Ishikawa (cell line): ENCODE data around the gene SSTR5.

Experiments
- CEBPB ChIP-seq: IDR thresholded peaks from 2 replicates; pipeline ENCODE4 v1.6.1; 2012
- CREB1 ChIP-seq: IDR thresholded peaks from 2 replicates; pipeline ENCODE4 v1.6.1; 2012; ENCODE audit warnings: low read depth
- EGR1 ChIP-seq: IDR thresholded peaks from 2 replicates; pipeline ENCODE4 v1.6.1; 2012
- EP300 ChIP-seq: IDR thresholded peaks from 2 replicates; pipeline ENCODE4 v1.6.1; 2012; ENCODE audit warnings: borderline replicate concordance
- FOXM1 ChIP-seq: IDR thresholded peaks from 2 replicates; pipeline ENCODE4 v1.6.1; 2012; ENCODE audit warnings: low read depth, borderline replicate concordance
- NFIC ChIP-seq: IDR thresholded peaks from 2 replicates; pipeline ENCODE4 v1.6.1; 2012
- RAD21 ChIP-seq: IDR thresholded peaks from 2 replicates; pipeline ENCODE4 v1.6.1; 2012; ENCODE audit warnings: low read depth
- TAF1 ChIP-seq: IDR thresholded peaks from 2 replicates; pipeline ENCODE4 v1.6.1; 2012; ENCODE audit warnings: low read depth, mild to moderate bottlenecking
- TCF12 ChIP-seq: IDR thresholded peaks from 2 replicates; pipeline ENCODE4 v1.6.1; 2012; ENCODE audit warnings: low read depth
- TEAD4 ChIP-seq: IDR thresholded peaks from 2 replicates; pipeline ENCODE4 v1.6.1; 2012
- YY1 ChIP-seq: IDR thresholded peaks from 2 replicates; pipeline ENCODE4 v1.6.1; 2012; ENCODE audit warnings: low read depth
- ZBTB7A ChIP-seq: IDR thresholded peaks from 2 replicates; pipeline ENCODE4 v1.6.1; 2012; ENCODE audit warnings: low read depth
- TF ChIP-seq, protein P1 (sequence below): IDR thresholded peaks from 2 replicates; pipeline ENCODE4 v1.6.1; 2012; ENCODE audit warnings: low read depth, mild to moderate bottlenecking
- TF ChIP-seq, protein P2 (sequence below): IDR thresholded peaks from 2 replicates; pipeline ENCODE4 v1.6.1; 2012
- TF ChIP-seq, protein P3 (sequence below): IDR thresholded peaks from 2 replicates; pipeline ENCODE4 v1.6.1; 2012

SSTR5 gene

DNA sequence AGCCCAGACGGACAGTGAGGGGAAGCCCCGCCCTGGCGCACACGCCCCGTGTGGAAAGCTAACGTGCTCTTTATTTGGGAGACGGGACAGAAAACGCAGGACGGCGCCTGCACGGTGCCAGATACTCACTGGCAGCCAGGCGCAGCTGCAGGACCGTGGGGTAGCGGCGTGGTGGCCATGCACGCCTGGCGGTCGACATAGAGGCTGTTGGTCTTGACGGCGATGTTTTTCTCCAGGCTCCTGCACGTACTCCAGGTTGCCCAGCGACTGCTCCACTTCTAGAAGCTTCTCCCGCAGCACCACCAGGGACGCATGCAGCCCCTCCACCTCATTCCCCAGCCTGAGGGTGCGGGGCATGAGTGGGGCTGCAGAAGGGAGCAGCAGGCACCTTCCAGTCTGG is 28.6 kb downstream of the SSTR5 start:
- TF ChIP-seq, protein P1, sequence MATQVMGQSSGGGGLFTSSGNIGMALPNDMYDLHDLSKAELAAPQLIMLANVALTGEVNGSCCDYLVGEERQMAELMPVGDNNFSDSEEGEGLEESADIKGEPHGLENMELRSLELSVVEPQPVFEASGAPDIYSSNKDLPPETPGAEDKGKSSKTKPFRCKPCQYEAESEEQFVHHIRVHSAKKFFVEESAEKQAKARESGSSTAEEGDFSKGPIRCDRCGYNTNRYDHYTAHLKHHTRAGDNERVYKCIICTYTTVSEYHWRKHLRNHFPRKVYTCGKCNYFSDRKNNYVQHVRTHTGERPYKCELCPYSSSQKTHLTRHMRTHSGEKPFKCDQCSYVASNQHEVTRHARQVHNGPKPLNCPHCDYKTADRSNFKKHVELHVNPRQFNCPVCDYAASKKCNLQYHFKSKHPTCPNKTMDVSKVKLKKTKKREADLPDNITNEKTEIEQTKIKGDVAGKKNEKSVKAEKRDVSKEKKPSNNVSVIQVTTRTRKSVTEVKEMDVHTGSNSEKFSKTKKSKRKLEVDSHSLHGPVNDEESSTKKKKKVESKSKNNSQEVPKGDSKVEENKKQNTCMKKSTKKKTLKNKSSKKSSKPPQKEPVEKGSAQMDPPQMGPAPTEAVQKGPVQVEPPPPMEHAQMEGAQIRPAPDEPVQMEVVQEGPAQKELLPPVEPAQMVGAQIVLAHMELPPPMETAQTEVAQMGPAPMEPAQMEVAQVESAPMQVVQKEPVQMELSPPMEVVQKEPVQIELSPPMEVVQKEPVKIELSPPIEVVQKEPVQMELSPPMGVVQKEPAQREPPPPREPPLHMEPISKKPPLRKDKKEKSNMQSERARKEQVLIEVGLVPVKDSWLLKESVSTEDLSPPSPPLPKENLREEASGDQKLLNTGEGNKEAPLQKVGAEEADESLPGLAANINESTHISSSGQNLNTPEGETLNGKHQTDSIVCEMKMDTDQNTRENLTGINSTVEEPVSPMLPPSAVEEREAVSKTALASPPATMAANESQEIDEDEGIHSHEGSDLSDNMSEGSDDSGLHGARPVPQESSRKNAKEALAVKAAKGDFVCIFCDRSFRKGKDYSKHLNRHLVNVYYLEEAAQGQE, result no peak
- TF ChIP-seq EP300, result no peak
- TF ChIP-seq FOXM1, result no peak
- no peak for TF ChIP-seq YY1
- no peak for TF ChIP-seq CEBPB

DNA sequence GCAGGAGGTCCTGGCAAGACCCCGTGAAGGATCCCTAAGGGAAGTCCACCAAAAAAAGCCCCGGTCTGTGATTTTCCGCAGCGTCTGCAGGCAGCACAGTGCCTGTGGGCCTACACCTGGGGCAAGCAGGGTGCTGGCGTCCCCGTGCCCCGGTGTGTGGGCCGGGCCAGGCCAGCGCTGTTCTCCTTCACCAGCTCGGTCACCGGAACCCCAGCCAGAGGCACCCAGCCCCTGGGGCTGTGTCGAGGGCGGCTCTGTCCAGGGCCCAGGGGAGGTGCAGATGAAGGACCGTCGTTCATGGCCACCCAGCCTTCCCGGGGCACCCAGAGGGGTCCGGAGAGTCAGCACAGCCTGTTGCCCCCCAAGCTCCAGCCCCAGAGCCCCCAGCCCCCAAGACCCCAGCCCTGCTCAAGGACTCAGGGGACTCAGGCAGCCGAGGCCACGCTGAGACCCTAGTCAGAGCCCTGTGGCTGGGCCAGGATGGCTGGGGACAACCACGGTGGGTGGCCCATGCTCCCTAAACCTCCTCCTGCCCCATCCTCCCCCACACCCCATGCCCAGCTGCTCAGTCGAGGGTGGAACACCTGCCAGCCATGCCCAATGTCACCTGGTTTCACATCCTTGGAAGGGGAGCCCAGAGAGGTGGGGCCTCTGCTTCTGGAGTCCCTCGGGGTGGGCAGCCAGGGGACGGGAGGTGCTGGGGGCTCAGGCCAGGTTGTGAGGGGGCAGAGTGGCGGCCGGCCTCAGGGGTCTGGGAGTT is 29.2 kb downstream of the SSTR5 start:
- TF ChIP-seq CREB1 (no peak), RAD21 (no peak), CEBPB (no peak), ZBTB7A (no peak), FOXM1 (no peak), TEAD4 (no peak), TCF12 (no peak), NFIC (no peak), TAF1 (no peak)
- TF ChIP-seq, protein P1, result no peak
- TF ChIP-seq, protein P2, sequence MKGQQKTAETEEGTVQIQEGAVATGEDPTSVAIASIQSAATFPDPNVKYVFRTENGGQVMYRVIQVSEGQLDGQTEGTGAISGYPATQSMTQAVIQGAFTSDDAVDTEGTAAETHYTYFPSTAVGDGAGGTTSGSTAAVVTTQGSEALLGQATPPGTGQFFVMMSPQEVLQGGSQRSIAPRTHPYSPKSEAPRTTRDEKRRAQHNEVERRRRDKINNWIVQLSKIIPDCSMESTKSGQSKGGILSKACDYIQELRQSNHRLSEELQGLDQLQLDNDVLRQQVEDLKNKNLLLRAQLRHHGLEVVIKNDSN, result no peak

DNA sequence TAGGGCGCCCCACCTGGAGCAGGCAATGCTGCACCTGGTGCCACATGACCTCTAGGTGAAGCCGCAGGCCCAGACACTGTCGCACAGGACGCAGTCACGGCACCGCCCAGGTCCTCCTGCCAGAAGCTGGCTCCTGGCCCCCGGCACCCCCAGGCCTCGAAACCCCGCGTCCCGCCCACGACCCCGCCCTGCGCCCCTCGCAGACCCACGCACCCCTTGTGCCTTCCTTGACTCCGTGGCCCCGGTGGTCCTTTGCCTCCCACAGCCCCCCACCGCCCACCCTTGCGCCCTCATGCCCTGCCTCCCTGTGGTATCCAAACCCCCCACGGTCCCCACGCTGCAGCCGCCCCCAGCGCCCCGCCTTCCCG is 29.8 kb downstream of the SSTR5 start:
- TF ChIP-seq ZBTB7A, result no peak
- TF ChIP-seq CREB1, result no peak
- TF ChIP-seq, protein P2, result no peak
- no peak for TF ChIP-seq YY1
- TF ChIP-seq TCF12, result no peak
- TF ChIP-seq TEAD4, result no peak

DNA sequence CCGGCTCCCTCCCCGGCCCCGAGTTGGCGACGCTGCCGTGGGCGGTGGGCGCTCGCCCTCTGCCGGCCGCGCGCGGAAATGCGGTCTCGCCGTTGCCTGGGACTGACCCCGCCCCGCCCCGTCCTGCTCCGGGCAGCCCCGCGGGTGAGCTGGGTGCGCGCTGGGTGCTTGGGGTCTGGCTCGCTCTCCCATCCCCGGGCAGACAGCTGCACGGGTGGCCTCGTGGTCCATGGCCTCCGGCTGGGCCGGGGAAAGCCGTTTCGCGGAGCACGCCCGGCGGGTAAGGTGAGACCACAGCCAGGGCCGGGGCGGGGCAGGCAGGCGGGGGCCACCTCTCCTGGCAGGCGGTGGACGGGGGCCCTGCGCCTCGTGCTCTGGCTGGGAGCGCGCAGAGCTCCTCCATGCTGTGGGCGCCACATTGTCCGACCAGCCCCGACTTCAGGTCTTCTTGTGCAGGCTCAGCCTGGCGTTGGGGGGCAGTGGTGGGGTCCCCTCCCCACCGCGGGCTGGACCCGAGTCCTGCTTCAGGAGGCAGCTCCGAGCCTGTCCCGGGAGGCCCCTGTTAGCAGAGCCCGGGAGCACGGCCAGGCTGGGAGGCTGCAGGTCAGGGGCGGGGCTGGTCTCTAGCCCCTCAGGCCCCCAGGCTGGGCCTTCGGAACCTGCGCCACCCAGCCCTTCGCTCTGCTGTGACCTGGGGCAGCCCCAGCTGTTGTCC is 30.5 kb downstream of the SSTR5 start:
- TF ChIP-seq NFIC (no peak), ZBTB7A (no peak), YY1 (no peak), RAD21 (peak; percentile 74; the same call in 1 of the 2 replicates), TEAD4 (no peak), TCF12 (0 out of 2 replicates have a peak, but pooled peaks have one; percentile 27), EGR1 (no peak), CREB1 (no peak), TAF1 (no peak), EP300 (no peak)
- TF ChIP-seq, protein P3, sequence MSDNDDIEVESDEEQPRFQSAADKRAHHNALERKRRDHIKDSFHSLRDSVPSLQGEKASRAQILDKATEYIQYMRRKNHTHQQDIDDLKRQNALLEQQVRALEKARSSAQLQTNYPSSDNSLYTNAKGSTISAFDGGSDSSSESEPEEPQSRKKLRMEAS, result no peak; the same call in 1 of the 2 replicates
- TF ChIP-seq, protein P1, result no peak
- TF ChIP-seq, protein P2, result no peak
